Kidney epithelial cell (primary cell): ENCODE measurements around the gene MACROD2. TPM values are rescaled to one million over a fixed set of nuclear protein-coding genes. Genes with fewer than 3 reads are reported as not detected.
A peak's percentile ranks its signal among the peaks of the same experiment; 100 is the strongest.

Experiments
- DNase-seq: peaks from one replicate; pipeline ENCODE4 v3.0.0-alpha.2; 2010; ENCODE audit warnings: low read depth
- H3K27me3 ChIP-seq: 2 replicates; pipeline ENCODE4 v1.6.0; 2011; ENCODE audit warnings: low read length; ENCODE audit not compliant: control insufficient read depth, insufficient read depth
- H3K36me3 ChIP-seq: 2 replicates; pipeline ENCODE4 v1.5.1; 2011; ENCODE audit warnings: low read length; ENCODE audit not compliant: control insufficient read depth, insufficient read depth
- H3K4me3 ChIP-seq: 2 replicates; pipeline ENCODE4 v1.5.1; 2011; ENCODE audit warnings: low read depth, mild to moderate bottlenecking, control low read depth, low read length
- total RNA-seq: library from RNA; depleted of rRNA; stranded (reverse); fragments of >200 nt; gene quantifications from 2 replicates; pipeline ENCODE4 v1.2.3, GENCODE V29; 2015
- TF ChIP-seq, protein P1 (sequence below): IDR thresholded peaks from 2 replicates; pipeline ENCODE4 v1.5.1; 2011; ENCODE audit warnings: mild to moderate bottlenecking, moderate library complexity, low read length, control low read depth, inconsistent platforms; ENCODE audit not compliant: insufficient read depth, poor library complexity, severe bottlenecking

Gene MACROD2
- total RNA-seq, 1 donor from 2014 or later: 0.79 TPM

- DNase-seq: no peak
Measured at GRCh38 chr20:14611479-14611878, 616.2 kb downstream of the MACROD2 start.

GRCh38 chr20:14612391-14612790 is 617.1 kb downstream of the MACROD2 start:
- Histone ChIP-seq H3K27me3 (no peaks in the 10 kb centered on the region), H3K4me3 (no peak overlapping the region), H3K36me3 (no peaks in the 10 kb centered on the region)
- TF ChIP-seq, protein P1, sequence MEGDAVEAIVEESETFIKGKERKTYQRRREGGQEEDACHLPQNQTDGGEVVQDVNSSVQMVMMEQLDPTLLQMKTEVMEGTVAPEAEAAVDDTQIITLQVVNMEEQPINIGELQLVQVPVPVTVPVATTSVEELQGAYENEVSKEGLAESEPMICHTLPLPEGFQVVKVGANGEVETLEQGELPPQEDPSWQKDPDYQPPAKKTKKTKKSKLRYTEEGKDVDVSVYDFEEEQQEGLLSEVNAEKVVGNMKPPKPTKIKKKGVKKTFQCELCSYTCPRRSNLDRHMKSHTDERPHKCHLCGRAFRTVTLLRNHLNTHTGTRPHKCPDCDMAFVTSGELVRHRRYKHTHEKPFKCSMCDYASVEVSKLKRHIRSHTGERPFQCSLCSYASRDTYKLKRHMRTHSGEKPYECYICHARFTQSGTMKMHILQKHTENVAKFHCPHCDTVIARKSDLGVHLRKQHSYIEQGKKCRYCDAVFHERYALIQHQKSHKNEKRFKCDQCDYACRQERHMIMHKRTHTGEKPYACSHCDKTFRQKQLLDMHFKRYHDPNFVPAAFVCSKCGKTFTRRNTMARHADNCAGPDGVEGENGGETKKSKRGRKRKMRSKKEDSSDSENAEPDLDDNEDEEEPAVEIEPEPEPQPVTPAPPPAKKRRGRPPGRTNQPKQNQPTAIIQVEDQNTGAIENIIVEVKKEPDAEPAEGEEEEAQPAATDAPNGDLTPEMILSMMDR: no peak
- no peak for DNase-seq

More at GRCh38 chr20:14611479-14611878, 616.2 kb downstream of the MACROD2 start:
- Histone ChIP-seq H3K27me3 (no peaks in the 10 kb centered on the region), H3K4me3 (no peak overlapping the region), H3K36me3 (no peaks in the 10 kb centered on the region)
- TF ChIP-seq, protein P1: no peak

DNA sequence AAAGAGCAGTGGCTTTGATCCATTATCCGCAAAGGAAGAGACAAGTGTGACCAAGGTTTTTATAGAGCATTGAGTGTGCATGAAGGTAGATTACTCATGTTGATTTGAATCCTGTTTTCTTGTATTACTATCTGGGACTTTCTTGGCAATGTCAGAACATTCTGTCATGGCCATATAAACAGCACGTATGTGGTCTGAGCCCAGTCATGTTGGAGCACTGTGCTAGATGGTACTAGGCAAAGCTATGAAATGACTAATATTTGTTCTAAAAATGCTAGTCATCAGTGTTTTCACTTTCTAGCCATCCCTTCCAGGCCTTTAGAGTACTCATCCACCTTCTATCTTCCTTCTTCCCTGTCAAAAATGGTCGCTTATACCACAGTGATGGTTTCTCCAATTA is 620.7 kb downstream of the MACROD2 start:
- TF ChIP-seq, protein P1: no peak
- DNase-seq: no peak

DNA sequence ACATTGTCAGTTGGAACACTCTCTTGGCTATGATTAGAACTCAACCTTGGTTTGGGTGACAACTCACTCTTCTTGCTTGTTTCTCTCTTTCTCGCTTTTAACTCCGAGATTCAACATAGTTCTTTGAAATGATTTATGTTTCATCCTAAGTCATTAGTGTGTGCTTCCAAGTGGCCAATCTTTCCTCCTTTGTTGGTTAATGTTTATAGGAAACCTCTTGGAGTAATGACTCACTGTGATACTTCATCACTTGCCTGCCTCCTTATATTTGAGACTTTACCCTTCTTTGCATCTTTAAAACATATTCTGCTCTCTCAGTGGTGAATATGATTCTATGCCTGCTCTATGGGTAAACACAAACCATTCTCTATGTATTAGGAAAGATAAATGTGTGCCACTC is 621.8 kb downstream of the MACROD2 start:
- TF ChIP-seq, protein P1: no peak
- H3K27me3 ChIP-seq: no peaks in the 10 kb centered on the region
- H3K4me3 ChIP-seq: no peak overlapping the region
- DNase-seq: peak; percentile 65
- no peaks in the 10 kb centered on the region for H3K36me3 ChIP-seq

More for the DNA sequence above, 620.7 kb downstream of the MACROD2 start:
- Histone ChIP-seq H3K4me3 (no peak overlapping the region), H3K36me3 (no peaks in the 10 kb centered on the region), H3K27me3 (no peaks in the 10 kb centered on the region)

DNA sequence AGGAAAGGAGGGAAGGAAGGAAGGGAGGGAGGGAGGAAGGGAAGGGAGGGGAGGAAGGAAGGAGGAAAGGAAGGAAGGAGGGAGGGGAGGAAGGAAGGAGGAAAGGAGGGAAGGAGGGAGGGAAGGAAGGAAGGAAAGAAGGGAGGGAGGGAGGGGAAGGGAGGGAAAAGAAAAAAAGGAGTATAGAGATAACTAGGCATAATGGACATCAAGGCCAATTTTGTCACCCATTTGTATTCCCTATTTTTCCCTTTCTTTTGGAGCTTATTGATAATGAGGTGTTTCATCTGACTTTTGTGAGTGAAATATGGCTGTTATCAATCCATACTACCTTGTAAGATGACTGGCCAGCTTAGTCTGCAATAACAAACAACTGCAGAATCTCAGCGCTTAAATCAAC is 624.1 kb downstream of the MACROD2 start:
- Histone ChIP-seq H3K27me3 (no peaks in the 10 kb centered on the region), H3K36me3 (no peaks in the 10 kb centered on the region), H3K4me3 (no peak overlapping the region)
- DNase-seq: no peak
- TF ChIP-seq, protein P1: no peak

DNA sequence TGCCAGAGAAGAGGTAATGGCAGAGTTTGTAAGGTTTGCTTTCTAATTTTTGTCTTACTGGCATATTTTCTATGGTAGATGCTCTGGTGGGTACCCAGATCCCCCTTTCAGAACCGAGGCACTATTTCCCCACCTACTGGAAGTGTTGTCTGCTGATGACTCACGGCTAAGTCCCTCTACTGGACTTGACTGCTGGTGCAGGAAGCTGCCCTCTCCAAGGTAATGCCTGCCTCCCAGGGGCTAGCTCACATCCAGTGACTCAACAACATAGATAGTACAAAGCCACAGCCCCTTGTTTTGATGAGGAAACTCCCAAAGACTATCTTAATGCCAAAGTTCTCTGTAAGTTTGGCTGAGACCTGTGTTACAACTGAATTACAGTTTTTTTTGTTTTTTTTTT is 627.5 kb downstream of the MACROD2 start:
- Histone ChIP-seq H3K36me3 (no peaks in the 10 kb centered on the region), H3K4me3 (no peak overlapping the region), H3K27me3 (no peaks in the 10 kb centered on the region)
- peak; percentile 65 for DNase-seq
- TF ChIP-seq, protein P1: peak; percentile 55
